ENCODE data around the gene OR13C9.
"Not testable (repeated sequence)": the region's sequence is repeated elsewhere in the genome, so short reads cannot be mapped to it uniquely, and the experiment has no call there.

OR13C9 gene, protein sequence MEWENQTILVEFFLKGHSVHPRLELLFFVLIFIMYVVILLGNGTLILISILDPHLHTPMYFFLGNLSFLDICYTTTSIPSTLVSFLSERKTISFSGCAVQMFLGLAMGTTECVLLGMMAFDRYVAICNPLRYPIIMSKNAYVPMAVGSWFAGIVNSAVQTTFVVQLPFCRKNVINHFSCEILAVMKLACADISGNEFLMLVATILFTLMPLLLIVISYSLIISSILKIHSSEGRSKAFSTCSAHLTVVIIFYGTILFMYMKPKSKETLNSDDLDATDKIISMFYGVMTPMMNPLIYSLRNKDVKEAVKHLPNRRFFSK

DNA sequence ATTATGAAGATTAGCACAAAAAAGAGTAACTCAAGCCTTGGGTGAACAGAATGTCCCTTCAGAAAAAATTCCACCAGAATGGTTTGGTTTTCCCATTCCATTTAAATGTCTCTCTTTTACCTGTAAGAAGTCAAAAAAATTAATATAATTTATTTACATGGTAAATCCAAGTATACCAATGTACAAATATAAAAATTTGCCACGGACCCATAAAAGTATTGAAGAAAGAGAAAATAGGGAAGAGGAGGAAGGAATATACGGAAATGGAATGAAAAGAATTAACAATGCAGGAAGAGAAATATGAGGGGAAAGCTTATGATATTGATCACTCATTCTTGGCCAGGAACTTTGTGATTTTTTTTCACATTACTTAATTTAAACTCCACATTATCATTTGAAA, at the start of gene OR13C9:
TSS of gene OR13C9 (minus strand) at position 101 of the 400 bp plus-strand sequence. CDS start at position 101, 0 bp downstream.
- DNase-seq = no peak

DNA sequence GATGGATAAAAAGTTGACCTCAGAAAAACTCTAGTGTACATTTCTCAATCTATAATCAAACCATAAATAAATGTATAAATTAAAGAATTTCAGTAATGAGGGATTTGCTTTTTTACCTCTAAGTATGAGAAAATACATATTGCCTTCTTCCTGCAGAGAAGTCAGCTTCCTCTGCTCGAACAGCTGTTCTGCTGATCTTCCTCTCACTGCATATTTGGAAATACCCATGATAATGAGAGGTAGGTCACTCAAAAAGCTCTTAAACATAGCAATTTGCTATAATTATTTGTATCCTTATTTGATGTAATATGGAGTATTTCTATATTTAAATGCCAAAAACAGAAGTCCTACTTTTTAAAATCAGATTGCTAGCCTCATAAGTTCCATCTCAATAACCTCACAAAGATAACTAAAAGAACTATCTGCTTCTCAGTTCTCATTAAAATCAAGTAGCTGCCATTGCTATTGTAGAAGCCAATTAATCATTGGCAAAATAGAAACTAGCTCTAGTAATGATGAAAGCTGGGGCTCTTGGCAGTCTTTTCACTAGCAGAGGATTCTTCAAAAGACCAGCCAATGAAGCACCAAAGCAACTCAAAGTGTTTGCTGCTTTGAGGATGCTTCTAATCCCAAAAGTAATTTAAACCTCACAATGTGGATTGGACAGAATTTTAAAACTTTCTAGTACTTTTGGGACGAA, 40.6 kb upstream of the OR13C9 start:
- DNase-seq = no peak

DNA sequence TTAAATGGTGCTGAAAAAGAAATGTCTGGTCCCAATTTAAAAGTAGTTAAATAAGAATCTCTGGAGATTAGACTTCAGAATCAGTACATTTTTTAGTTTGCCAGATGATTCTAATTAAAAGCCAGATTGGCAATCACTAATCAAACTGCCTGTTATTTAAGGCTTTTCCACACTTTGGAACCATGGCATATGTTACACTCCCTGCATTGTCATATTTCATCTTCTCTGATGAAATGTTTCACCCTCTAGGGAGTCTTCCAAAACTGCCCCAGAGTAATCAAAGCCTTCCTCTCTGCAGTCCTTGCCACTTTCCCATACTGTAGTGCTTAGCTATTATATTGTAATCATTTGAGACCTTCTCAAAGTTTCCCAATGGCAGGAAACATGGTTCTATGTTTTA, 17.5 kb upstream of the OR13C9 start:
- no peak for DNase-seq

DNA sequence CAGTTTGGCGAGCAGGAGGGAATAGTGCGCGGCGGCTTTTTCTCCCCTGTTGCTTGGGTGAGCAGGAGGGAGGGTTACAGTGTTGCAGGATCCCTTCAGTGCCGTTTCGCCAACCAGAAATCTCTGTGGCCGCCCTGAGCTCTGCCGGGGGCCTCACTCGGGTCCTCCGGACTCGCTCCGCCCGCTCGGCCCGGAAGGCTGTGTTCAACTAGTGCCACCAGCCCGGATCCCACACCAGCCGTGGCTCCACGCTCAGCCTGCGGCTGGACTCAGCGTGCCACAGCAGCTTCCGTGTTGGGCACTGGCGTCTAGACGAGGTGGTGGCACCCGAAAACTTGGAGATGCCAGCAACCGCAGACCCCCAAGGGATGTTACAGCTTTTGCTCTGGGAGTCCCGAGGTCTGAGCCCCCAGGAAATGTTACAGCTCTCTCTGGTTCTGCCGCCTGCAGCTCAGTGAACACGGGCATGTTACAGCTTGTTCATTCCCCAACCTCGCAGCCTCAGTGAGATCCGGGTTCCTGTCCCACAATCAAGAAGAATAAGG, 16.0 kb upstream of the OR13C9 start:
- DNase-seq = no peak

DNA sequence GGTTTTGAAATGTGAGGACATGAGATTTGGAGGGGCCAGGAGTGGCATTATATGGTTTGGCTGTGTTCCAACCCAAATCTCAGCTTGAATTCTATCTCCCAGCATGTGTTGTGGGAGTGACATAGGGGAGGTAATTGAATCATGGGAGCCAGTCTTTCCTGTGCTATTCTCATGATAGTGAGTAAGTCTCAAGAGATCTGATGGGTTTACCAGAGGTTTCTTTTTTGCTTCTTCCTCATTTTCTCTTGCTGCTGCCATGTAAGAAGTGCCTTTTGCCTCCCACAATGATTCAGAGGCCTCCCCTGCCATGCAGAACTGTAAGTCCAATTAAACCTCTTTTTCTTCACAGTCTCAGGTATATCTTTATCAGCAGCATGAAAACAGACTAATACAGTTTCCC, 8.0 kb upstream of the OR13C9 start:
- DNase-seq = not testable (repeated sequence)

DNA sequence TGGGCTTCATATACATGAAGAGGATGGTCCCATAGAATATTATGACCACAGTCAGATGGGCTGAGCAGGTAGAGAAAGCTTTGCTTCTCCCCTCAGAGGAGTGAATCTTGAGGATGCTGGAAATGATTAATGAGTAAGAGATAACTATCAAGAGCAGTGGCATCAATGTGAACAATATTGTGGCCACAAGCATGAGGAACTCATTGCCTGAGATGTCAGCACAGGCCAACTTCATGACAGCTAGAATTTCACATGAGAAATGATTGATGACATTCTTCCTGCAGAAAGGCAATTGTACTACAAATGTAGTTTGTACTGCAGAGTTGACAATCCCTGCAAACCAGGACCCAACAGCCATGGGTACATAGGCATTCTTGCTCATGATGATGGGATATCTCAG, 586 bp downstream of the OR13C9 start:
- no peak for DNase-seq

DNA sequence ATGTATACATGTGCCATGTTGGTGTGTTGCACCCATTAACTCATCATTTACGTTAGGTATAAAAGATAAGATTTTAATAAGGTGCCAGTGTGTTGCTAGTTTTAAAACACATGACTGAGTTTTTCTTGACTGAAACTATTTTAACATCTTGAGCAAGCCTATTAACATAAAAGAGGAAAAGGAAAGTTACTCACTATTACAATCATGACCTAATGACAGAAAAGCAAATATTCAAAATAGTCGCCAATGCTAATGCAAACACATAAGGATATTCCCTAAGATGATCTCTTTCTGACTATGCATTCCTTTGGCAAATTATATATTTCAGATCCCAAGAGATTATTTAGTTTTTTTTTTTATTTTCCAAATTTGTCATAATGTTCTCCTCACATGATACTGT, 6.8 kb downstream of the OR13C9 start:
- DNase-seq = no peak

DNA sequence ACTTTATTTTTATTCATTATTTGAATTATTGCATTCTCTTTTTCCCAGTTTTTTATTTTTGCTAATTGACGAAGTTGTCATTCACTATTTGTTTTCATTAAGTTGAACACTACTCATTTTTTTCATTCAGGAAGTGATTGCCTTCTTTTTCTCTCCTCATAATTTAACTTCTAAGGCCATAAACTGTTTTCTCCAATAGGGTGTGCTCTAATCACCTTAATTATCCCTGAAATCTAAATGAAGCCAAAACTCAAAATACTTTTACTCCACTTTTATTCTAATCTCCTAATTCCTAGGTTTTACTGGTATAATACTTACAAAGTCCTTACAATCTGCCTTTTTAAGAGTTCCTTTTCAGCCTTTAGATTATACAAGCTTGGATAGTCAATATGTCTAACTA, 9.7 kb downstream of the OR13C9 start:
- no peak for DNase-seq

DNA sequence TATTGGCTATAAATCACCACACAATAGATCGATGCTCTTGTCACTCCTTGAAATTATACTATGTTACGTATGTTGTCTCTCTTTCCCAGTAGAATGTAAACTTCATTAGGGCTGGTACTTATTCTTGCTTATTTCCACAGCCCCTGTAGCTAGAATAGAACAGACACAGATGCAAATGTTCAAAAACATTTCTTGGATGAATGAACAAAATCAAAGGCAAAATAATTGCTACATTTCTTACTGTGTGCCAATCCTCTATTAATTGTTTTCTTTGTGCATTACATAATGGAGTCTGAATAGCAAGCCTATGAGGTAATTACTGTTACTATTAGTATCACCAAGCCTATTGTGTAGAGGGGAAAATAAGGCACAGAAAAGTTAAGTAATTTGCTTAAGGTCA, 11.9 kb downstream of the OR13C9 start:
- DNase-seq = no peak

DNA sequence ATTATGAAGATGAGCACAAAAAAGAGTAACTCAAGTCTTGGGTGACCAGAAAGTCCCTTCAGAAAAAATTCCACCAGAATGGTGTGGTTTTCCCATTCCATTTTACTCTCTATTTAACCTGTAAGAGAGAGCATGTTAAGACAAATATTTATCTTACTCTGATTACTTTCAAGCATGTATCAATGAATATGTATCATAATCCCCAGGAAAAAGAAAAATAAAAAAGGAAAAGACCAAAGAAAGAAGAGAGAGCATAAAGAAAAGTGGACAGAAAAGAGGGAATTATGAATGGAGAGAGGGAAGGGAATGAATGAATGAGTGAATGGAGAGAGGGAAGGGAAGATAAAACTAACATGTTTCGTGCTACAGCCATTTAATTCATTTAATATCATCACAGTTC, 12.5 kb downstream of the OR13C9 start, which contains the start of gene OR13C2:
TSS of gene OR13C2 (minus strand) at position 101 of the 400 bp plus-strand sequence. CDS start at position 101, 0 bp downstream.
- DNase-seq = not testable (repeated sequence)

DNA sequence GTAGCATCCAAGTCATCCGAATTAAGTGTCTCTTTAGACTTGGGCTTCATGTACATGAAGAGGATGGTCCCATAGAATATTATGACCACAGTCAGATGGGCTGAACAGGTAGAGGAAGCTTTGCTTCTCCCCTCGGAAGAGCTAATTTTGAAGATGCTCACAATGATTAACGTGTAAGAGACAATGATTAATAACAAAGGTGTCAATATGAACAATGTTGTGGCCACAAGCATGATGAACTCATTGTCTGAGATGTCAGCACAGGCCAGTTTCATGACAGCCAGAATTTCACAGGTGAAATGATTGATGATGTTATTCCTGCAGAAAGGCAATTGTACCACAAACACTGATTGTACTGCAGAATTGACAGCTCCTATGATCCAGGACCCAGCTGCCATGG, 13.2 kb downstream of the OR13C9 start:
- no peak for DNase-seq

DNA sequence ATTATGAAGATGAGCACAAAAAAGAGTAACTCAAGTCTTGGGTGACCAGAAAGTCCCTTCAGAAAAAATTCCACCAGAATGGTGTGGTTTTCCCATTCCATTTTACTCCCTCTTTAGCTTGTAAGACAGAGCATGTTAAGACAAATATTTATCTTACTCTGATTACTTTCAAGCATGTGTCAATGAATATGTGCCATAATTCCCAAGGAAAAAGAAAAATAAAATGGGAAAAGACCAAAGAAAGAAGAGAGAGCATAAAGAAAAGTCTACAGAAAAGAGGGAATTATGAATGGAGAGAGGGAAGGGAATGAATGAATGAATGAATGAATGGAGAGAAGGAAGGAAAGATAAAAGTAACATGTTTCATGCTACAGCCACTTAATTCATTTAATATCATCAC, 18.7 kb downstream of the OR13C9 start, which contains the start of gene OR13C5:
TSS of gene OR13C5 (minus strand) at position 101 of the 400 bp plus-strand sequence. CDS start at position 101, 0 bp downstream.
- not testable (repeated sequence) for DNase-seq

DNA sequence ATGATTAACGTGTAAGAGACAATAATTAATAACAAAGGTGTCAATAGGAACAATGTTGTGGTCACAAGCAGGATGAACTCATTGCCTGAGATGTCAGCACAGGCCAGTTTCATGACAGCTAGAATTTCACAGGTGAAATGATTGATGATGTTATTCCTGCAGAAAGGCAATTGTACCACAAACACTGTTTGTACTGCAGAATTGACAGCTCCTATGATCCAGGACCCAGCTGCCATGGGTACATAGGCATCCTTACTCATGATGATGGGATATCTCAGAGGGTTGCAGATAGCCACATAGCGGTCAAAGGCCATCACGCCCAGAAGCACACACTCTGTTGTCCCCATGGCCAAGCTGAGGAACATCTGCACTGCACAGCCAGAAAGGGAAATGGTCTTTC, 19.3 kb downstream of the OR13C9 start:
- not testable (repeated sequence) for DNase-seq

DNA sequence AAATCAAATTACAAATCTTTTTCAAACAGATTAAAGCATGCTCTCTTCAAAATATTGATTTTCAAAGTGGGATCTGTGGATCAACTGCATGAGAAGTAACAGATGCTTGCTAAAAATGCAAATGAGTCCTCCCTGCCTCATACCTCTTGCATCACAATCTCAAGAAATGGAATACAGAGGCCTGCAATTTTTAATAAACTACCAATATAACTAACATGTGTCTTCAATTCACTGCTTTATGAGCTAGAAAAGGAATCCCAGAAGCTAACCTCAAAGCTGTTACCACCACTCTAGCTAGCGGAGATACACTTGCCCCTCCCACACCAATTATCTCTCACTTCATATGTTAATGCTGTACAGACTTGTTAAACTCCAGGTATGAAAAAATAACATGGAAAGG, 28.4 kb downstream of the OR13C9 start:
- no peak for DNase-seq

DNA sequence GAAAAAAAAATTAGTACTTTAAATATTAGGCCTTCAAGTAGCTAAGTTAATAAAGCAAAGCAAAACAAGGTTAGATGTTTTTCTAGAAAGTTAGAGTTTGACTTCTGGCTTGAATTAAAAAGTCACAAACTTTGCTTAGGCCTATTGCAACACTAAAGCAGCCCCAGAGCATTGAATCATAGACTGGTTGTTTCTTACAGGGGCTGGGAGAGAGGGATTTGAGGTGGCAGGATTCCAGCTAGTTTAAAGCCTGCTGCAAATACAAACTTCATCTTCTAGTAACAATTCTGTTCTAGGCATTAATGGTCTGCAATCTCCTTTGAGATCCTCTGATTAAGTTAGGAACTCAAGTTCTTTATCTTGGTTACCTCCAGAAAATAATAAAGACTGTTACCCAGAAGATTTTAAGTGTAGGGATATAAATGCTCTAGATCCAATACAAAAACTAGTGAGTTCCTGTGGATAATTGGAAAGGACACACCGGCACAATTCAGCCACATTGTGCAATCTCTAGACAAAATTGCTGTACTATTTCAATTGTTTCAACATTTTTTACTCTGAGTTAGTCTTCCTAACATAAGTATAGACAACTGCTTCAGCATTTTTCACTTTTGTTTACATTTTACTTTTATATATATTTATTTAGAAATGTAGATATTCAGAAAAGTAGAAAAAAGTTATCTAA, 31.4 kb downstream of the OR13C9 start:
- no peak for DNase-seq

DNA sequence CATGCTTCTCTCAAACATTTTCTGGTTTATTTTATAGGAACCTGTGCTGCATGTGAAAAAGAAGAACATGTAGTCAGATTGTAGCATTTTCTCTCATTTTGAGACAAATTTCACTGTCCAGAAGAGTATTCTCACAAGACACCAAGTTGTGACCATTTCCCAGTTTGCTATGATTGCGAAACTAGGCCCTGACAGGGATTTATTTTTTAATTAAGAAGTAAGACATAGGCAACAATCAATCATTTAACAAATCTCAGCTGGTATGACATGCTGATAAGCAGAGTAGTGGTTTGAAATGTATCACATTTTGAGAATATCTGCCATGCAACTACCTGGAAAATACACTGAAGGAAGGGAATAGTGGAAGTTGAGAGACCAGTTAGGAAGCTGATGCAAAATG, 37.4 kb downstream of the OR13C9 start:
- no peak for DNase-seq

DNA sequence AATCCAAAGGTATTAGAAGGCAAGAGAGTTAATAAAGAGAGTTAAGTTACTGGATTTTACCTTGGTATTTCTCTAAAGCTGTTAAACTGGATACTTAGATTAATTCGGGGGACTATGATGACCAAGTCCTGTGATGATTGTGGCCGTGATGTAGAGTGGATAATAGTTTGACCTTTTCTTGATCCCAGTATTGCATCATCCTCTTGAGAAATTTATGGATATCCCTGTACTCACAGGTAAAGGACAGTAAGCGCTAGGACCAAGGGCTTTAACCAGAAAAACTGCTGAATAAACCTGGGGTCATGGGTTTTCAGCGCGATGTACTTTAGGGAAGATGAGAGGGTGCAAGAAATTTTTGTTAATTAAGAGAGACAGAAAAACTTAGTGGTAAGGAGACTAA, 40.7 kb downstream of the OR13C9 start:
- DNase-seq = no peak

DNA sequence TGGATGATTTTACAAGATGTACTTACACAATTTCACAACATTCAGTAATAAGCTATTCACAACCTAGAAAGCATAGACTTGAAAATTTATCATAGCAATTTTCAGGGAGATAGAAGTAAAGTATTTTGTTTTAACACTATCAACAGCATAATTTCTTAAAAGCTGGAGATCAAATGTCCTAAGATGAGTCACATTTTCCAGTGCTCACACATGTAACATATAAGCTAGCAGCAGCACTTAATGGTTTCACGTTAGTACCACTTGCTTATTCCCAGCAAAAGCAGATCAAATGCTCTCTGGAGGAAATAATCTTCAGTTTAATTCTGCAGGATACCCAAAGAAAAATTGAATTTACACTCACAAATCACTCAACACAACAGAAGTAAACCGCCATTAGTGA, 42.5 kb downstream of the OR13C9 start:
- no peak for DNase-seq

DNA sequence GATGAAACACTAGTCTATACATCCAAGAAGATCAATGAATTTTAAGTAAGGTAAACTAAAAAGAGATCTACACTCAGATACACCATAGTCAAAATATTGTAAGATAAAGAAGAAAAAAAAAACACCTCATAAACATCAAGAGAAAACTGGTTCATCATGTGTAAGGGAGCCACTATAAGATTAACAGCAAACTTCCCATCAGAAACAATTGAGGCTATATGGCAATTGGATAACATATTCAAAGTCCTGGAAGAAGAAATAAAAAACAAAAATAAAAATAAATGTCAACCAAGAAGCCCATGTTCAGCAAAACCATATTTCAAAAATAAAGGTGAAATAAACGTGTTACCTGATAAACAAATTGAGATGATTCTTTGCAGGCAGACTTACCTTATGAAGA, 45.4 kb downstream of the OR13C9 start:
- DNase-seq = no peak

DNA sequence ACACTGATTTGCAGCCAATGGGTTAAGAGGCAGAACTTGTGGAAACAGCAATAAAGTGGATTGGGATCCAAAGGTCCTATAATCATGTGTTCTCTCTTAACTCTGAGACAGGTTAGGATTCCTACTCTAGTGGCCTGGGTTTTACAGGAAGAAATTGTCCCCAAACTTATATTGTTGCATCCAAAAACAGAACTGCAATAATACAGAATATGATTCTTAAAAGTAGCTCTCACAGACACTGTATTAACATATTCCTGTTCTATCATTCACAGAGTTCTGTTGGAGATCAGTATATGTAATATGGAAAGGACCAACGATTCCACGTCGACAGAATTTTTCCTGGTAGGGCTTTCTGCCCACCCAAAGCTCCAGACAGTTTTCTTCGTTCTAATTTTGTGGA, 49.1 kb downstream of the OR13C9 start, which contains the start of gene OR13C8:
TSS of gene OR13C8 (plus strand) at position 301 of the 400 bp plus-strand sequence. CDS start at position 301, 0 bp downstream.
- no peak for DNase-seq
